Endometrial microvascular endothelial cells (primary cell): ENCODE data around the gene HOGA1. TPM values are rescaled to one million over a fixed set of nuclear protein-coding genes. Genes with fewer than 3 reads are reported as not detected.

Source experiments
- in situ Hi-C: cut with HindIII; loops from 2 replicates; pipeline ENCODE4 v1.10.0; 2017; ENCODE audit warnings: low sequenced_read_pairs, low pct_unique_long_range_greater_than_20kb; ENCODE audit errors: inconsistent ontology term
- total RNA-seq: library from RNA; depleted of rRNA; stranded (reverse); fragments of >200 nt; gene quantifications from one replicate; pipeline ENCODE4 v1.2.3, GENCODE V29; 2015; ENCODE audit errors: inconsistent ontology term

HOGA1 gene
- total RNA-seq, result 0.37 TPM

- in situ Hi-C loops, result no loop called here
Measured at GRCh38 chr10:97584060-97584797, at the start of gene HOGA1. Gene HOGA1, plus strand, starts transcription at chr10:97584389. Its CDS starts 315 bp downstream, at chr10:97584704.

GRCh38 chr10:97534746-97535367 lies 49.3 kb upstream of the HOGA1 start:
- in situ Hi-C loops, result no loop called here

- in situ Hi-C loops, result no loop called here
Measured at GRCh38 chr10:97537186-97537869, 46.9 kb upstream of the HOGA1 start.

- in situ Hi-C loops, result no loop called here
Measured at GRCh38 chr10:97538411-97538810, 45.8 kb upstream of the HOGA1 start.

- in situ Hi-C loops, result no loop called here
Measured at GRCh38 chr10:97538839-97539238, 45.4 kb upstream of the HOGA1 start.

- in situ Hi-C loops, result no loop called here
Measured at GRCh38 chr10:97539523-97540200, 44.5 kb upstream of the HOGA1 start.

- in situ Hi-C loops, result no loop called here
Measured at GRCh38 chr10:97540669-97541500, 43.3 kb upstream of the HOGA1 start.

GRCh38 chr10:97542169-97543024 lies 41.8 kb upstream of the HOGA1 start:
- in situ Hi-C loops, result no loop called here

GRCh38 chr10:97543025-97543546 lies 41.1 kb upstream of the HOGA1 start:
- in situ Hi-C loops, result no loop called here

GRCh38 chr10:97546456-97547270 lies 37.5 kb upstream of the HOGA1 start:
- in situ Hi-C loops, result no loop called here

- in situ Hi-C loops, result no loop called here
Measured at GRCh38 chr10:97547271-97547600, 37.0 kb upstream of the HOGA1 start.

GRCh38 chr10:97547962-97548361 lies 36.2 kb upstream of the HOGA1 start:
- in situ Hi-C loops, result no loop called here

GRCh38 chr10:97548828-97549455 lies 35.2 kb upstream of the HOGA1 start:
- in situ Hi-C loops, result no loop called here

- in situ Hi-C loops, result no loop called here
Measured at GRCh38 chr10:97549587-97550322, 34.4 kb upstream of the HOGA1 start.

GRCh38 chr10:97550336-97551149 lies 33.6 kb upstream of the HOGA1 start:
- in situ Hi-C loops, result no loop called here
